GM23338 (cell line): ENCODE measurements around the gene SF1. TPM values are rescaled to one million over a fixed set of nuclear protein-coding genes. Genes with fewer than 3 reads are reported as not detected.

ENCODE experiments used
- ATAC-seq: fragments of 200-7000 bp; cut with Tn5 transposase; 3 replicates; pipeline ENCODE4 v1.9.1; 2020
- DNase-seq: peaks from one replicate; pipeline ENCODE4 v3.0.0-alpha.2; 2015; ENCODE audit warnings: low spot score
- H2AFZ ChIP-seq: fragments of 200-600 bp; sonication (generic); 2 replicates; pipeline ENCODE4 v1.8.0; 2016; ENCODE audit warnings: antibody characterized with exemption, mild to moderate bottlenecking, moderate library complexity
- H3F3A ChIP-seq: fragments of 200-600 bp; sonication (generic); replicated peaks from 2 replicates; pipeline ENCODE4 v1.8.0; 2017; ENCODE audit warnings: antibody characterized with exemption, mixed run types, low read depth
- H3K27ac ChIP-seq: fragments of 200-600 bp; sonication (generic); 2 replicates; pipeline ENCODE4 v1.6.1; 2016; ENCODE audit warnings: low read depth
- H3K27me3 ChIP-seq: fragments of 200-600 bp; sonication (generic); 2 replicates; pipeline ENCODE4 v1.8.0; 2016; ENCODE audit warnings: mild to moderate bottlenecking, mixed run types, moderate library complexity; ENCODE audit not compliant: insufficient read depth
- H3K36me3 ChIP-seq: fragments of 200-600 bp; sonication (generic); 2 replicates; pipeline ENCODE4 v1.8.0; 2016; ENCODE audit warnings: mild to moderate bottlenecking; ENCODE audit not compliant: insufficient read depth
- H3K4me1 ChIP-seq: fragments of 200-600 bp; sonication (generic); 2 replicates; pipeline ENCODE4 v1.8.0; 2016; ENCODE audit warnings: mild to moderate bottlenecking, moderate library complexity; ENCODE audit not compliant: insufficient read depth
- H3K4me2 ChIP-seq: fragments of 200-600 bp; sonication (generic); 2 replicates; pipeline ENCODE4 v1.7.1; 2017; ENCODE audit warnings: mixed run types
- H3K4me3 ChIP-seq: fragments of 200-600 bp; sonication (generic); 2 replicates; pipeline ENCODE4 v1.6.1; 2016; ENCODE audit warnings: mixed run types
- H3K79me2 ChIP-seq: fragments of 200-600 bp; sonication (generic); replicated peaks from 2 replicates; pipeline ENCODE4 v1.8.0; 2017; ENCODE audit warnings: mild to moderate bottlenecking; ENCODE audit not compliant: insufficient read depth
- H3K9me2 ChIP-seq: fragments of 200-600 bp; sonication (generic); 2 replicates; pipeline ENCODE4 v1.8.0; 2017; ENCODE audit not compliant: insufficient read depth
- H4K20me1 ChIP-seq: fragments of 200-600 bp; sonication (generic); replicated peaks from 2 replicates; pipeline ENCODE4 v1.8.0; 2017; ENCODE audit warnings: mild to moderate bottlenecking; ENCODE audit not compliant: insufficient read depth
- H3K27ac Mint-ChIP-seq: 2 replicates; pipeline ENCODE4 v1.8.0; 2020; ENCODE audit warnings: inconsistent platforms, mild to moderate bottlenecking, moderate library complexity, mixed read lengths
- H3K27me3 Mint-ChIP-seq: 3 replicates; pipeline ENCODE4 v1.8.0; 2022; ENCODE audit warnings: low read depth, mild to moderate bottlenecking, moderate library complexity, mixed read lengths, inconsistent platforms; ENCODE audit not compliant: insufficient read depth, poor library complexity
- H3K36me3 Mint-ChIP-seq: 3 replicates; pipeline ENCODE4 v1.8.0; 2021; ENCODE audit warnings: low read depth, mild to moderate bottlenecking, inconsistent platforms, moderate library complexity, mixed read lengths
- H3K4me1 Mint-ChIP-seq: 3 replicates; pipeline ENCODE4 v1.8.0; 2020; ENCODE audit warnings: mild to moderate bottlenecking, inconsistent platforms, mixed read lengths
- H3K4me3 Mint-ChIP-seq: 3 replicates; pipeline ENCODE4 v1.8.0; 2021; ENCODE audit warnings: moderate library complexity, mild to moderate bottlenecking, inconsistent platforms, mixed read lengths
- H3K9me3 Mint-ChIP-seq: 3 replicates; pipeline ENCODE4 v1.8.0; 2020; ENCODE audit warnings: moderate library complexity, mild to moderate bottlenecking, inconsistent platforms, mixed read lengths
- CTCF ChIP-seq, 2 experiments: fragments of 200-600 bp in 1 of 2; sonication (generic) in 1 of 2; conservative IDR thresholded peaks; 2 replicates each; pipeline versions ENCODE4 v1.5.1 to v1.6.1; 2016 to 2017; ENCODE audit warnings: antibody characterized with exemption in 2 of 2, low read depth in 2 of 2, mild to moderate bottlenecking in 2 of 2, moderate library complexity in 1 of 2
- ETS1 ChIP-seq: IDR thresholded peaks from 2 replicates; pipeline ENCODE4 v1.6.1; 2016; ENCODE audit warnings: antibody characterized with exemption
- EZH2 ChIP-seq: fragments of 200-600 bp; sonication (generic); IDR thresholded peaks from one replicate; pipeline ENCODE4 v1.8.0; 2017; ENCODE audit warnings: antibody characterized with exemption, mild to moderate bottlenecking, low read depth; ENCODE audit not compliant: unreplicated experiment
- EZH2phosphoT487 ChIP-seq: fragments of 200-600 bp; sonication (generic); IDR thresholded peaks from one replicate; pipeline ENCODE4 v1.8.1; 2018; ENCODE audit warnings: antibody characterized with exemption; ENCODE audit not compliant: unreplicated experiment
- JUNB ChIP-seq: IDR thresholded peaks from one replicate; pipeline ENCODE4 v1.6.1; 2016; ENCODE audit warnings: antibody characterized with exemption; ENCODE audit not compliant: unreplicated experiment
- NANOG ChIP-seq: IDR thresholded peaks from 2 replicates; pipeline ENCODE4 v1.6.1; 2016; ENCODE audit warnings: antibody characterized with exemption, borderline replicate concordance
- REST ChIP-seq: IDR thresholded peaks from one replicate; pipeline ENCODE4 v1.6.1; 2018; ENCODE audit warnings: antibody characterized with exemption; ENCODE audit not compliant: unreplicated experiment
- ZNF114 ChIP-seq: fragments of 250-450 bp; sonication (Bioruptor Pico); IDR thresholded peaks from 2 replicates; pipeline ENCODE4 v1.5.0; 2020; ENCODE audit warnings: mild to moderate bottlenecking, moderate library complexity
- polyA plus RNA-seq: library from polyadenylated mRNA; unstranded; fragments of >200 nt; fragmentation: Nextera tagmentation; extraction: Ambion mirVana; gene quantifications from 2 replicates; pipeline ENCODE4 v1.2.1, GENCODE V29; 2016
- total RNA-seq: library from RNA; depleted of rRNA; stranded (reverse); fragments of >200 nt; shearing (Covaris generic); gene quantifications from 2 replicates; pipeline ENCODE4 v1.2.3, GENCODE V29; 2014

SF1 gene
- total and polyA plus RNA-seq, 2 experiments from 2014 or later: 76.9 to 252 TPM

GRCh38 chr11:64724863-64725532 is 53.3 kb downstream of the SF1 start:
- no peak overlapping the region; the same call in 1 of the 2 replicates for H3K4me3 ChIP-seq
- H3K27me3 ChIP-seq: peaks cover 16% of the 10 kb centered on the region
- peaks cover 49% of the 10 kb centered on the region for H3K27me3 Mint-ChIP-seq

GRCh38 chr11:64723907-64724862 is 54.2 kb downstream of the SF1 start:
- peaks cover 14% of the 10 kb centered on the region for H3K36me3 Mint-ChIP-seq
- H3K27ac ChIP-seq: no peak overlapping the region
- no peak for DNase-seq
- peak overlapping the region; percentile 95; the same call in 1 of the 2 replicates for H2AFZ ChIP-seq
- peak overlapping the region; percentile 96 for H3K4me3 ChIP-seq
- H3K27me3 Mint-ChIP-seq: peaks cover 44% of the 10 kb centered on the region
- H3K9me2 ChIP-seq: no peaks in the 10 kb centered on the region
- peaks cover 16% of the 10 kb centered on the region for H3K27me3 ChIP-seq
- H3K27ac Mint-ChIP-seq: no peak overlapping the region
- peaks cover 57% of the 10 kb centered on the region for H3K4me1 Mint-ChIP-seq
- peak overlapping the region; percentile 97 for H3K4me2 ChIP-seq
- H3K79me2 ChIP-seq: no peaks in the 10 kb centered on the region
- H3F3A ChIP-seq: peaks cover 1% of the 10 kb centered on the region; the same call in 1 of the 2 replicates
- H3K4me1 ChIP-seq: peaks cover 37% of the 10 kb centered on the region
- H4K20me1 ChIP-seq: no peaks in the 10 kb centered on the region
- H3K9me3 Mint-ChIP-seq: no peaks in the 10 kb centered on the region; the same call in 2 of the 3 replicates
- H3K4me3 Mint-ChIP-seq: peak overlapping the region; percentile 59
- ATAC-seq: peak; percentile 13; the same call in 2 of the 3 replicates
- no peaks in the 10 kb centered on the region for H3K36me3 ChIP-seq
- no peak for TF ChIP-seq CTCF (conservative IDR thresholded peaks at IDR 0.05; ENCODE audit: low read depth in 2 of 2)
- no peak for TF ChIP-seq NANOG
- TF ChIP-seq EZH2phosphoT487: no peak
- no peak for TF ChIP-seq REST
- no peak for TF ChIP-seq EZH2

More at GRCh38 chr11:64724863-64725532, 53.3 kb downstream of the SF1 start:
- Histone ChIP-seq H2AFZ (no peak overlapping the region), H3K9me2 (no peaks in the 10 kb centered on the region), H3K4me1 (peaks cover 43% of the 10 kb centered on the region), H3K27ac (no peak overlapping the region), H3K4me2 (peak overlapping the region; percentile 71), H3F3A (peaks cover 6% of the 10 kb centered on the region; the same call in 1 of the 2 replicates), H4K20me1 (no peaks in the 10 kb centered on the region), H3K79me2 (no peaks in the 10 kb centered on the region), H3K36me3 (no peaks in the 10 kb centered on the region)
- no peaks in the 10 kb centered on the region; the same call in 2 of the 3 replicates for H3K9me3 Mint-ChIP-seq
- ATAC-seq: no peak
- no peak for TF ChIP-seq NANOG
- no peak for TF ChIP-seq CTCF (conservative IDR thresholded peaks at IDR 0.05; ENCODE audit: low read depth in 2 of 2)
- TF ChIP-seq ETS1: no peak
- TF ChIP-seq ZNF114: no peak
- no peak for TF ChIP-seq JUNB
- H3K36me3 Mint-ChIP-seq: peaks cover 19% of the 10 kb centered on the region
- H3K27ac Mint-ChIP-seq: peak overlapping the region; percentile 42; the same call in 1 of the 2 replicates
- peak overlapping the region; percentile 10; the same call in 2 of the 3 replicates for H3K4me3 Mint-ChIP-seq
- DNase-seq: no peak
- H3K4me1 Mint-ChIP-seq: peaks cover 61% of the 10 kb centered on the region
